HepG2 (cell line): ENCODE data around the gene OR7G3. TPM values are rescaled to one million over a fixed set of nuclear protein-coding genes. Genes with fewer than 3 reads are reported as not detected.

ENCODE experiments used
- ARHGAP35 ChIP-seq: sonication (generic); formaldehyde crosslinking; IDR thresholded peaks from 2 replicates; pipeline ENCODE4 v1.9.0; 2022; ENCODE audit warnings: mild to moderate bottlenecking, inconsistent platforms, moderate library complexity, missing genetic modification reagents, borderline replicate concordance
- ATRX ChIP-seq: sonication (generic); formaldehyde crosslinking; IDR thresholded peaks from 2 replicates; pipeline ENCODE4 v1.4.0; 2020; ENCODE audit warnings: missing genetic modification reagents, borderline replicate concordance
- ELF1 ChIP-seq: sonication (generic); formaldehyde crosslinking; IDR thresholded peaks from 2 replicates; pipeline ENCODE4 v1.4.0; 2020; ENCODE audit warnings: missing genetic modification reagents
- ETV6 ChIP-seq: sonication (generic); formaldehyde crosslinking; conservative IDR thresholded peaks from 2 replicates; pipeline ENCODE4 v1.4.0; 2020; ENCODE audit warnings: missing genetic modification reagents
- HES4 ChIP-seq: sonication (generic); formaldehyde crosslinking; IDR thresholded peaks from 2 replicates; pipeline ENCODE4 v1.9.0; 2021; ENCODE audit warnings: mild to moderate bottlenecking, missing genetic modification reagents, borderline replicate concordance
- HNF4G ChIP-seq, 2 experiments: sonication (generic) in 1 of 2; formaldehyde crosslinking in 1 of 2; IDR thresholded peaks; 2 replicates each; pipeline versions ENCODE4 v1.4.0 to v1.6.1; 2011 to 2020; ENCODE audit warnings: borderline replicate concordance in 2 of 2, low read depth in 2 of 2, mild to moderate bottlenecking in 2 of 2, low read length in 1 of 2, missing genetic modification reagents in 1 of 2, moderate library complexity in 1 of 2
- MEF2D ChIP-seq: sonication (generic); formaldehyde crosslinking; IDR thresholded peaks from 2 replicates; pipeline ENCODE4 v1.5.1; 2020; ENCODE audit warnings: mild to moderate bottlenecking, missing genetic modification reagents
- MXI1 ChIP-seq: IDR thresholded peaks from 3 replicates; pipeline ENCODE4 v1.6.1; 2012; ENCODE audit warnings: low read depth, low read length, inconsistent platforms, borderline replicate concordance
- RBM39 ChIP-seq: fragments of 200-400 bp; formaldehyde crosslinking; IDR thresholded peaks from one replicate; pipeline ENCODE4 v1.6.1; 2018; ENCODE audit warnings: antibody characterized with exemption, mild to moderate bottlenecking, low read depth, low read length; ENCODE audit not compliant: poor library complexity, severe bottlenecking
- SAP130 ChIP-seq: IDR thresholded peaks from 2 replicates; pipeline ENCODE4 v1.6.1; 2016; ENCODE audit warnings: low read depth
- SKI ChIP-seq: fragments of 450-650 bp; IDR thresholded peaks from one replicate; pipeline ENCODE4 v1.6.1; 2018; ENCODE audit warnings: mild to moderate bottlenecking; ENCODE audit not compliant: partially characterized antibody
- SNAPC2 ChIP-seq: sonication (generic); formaldehyde crosslinking; IDR thresholded peaks from 2 replicates; pipeline ENCODE4 v1.8.1; 2022; ENCODE audit warnings: mild to moderate bottlenecking, missing genetic modification reagents
- ZBTB8A ChIP-seq: sonication (generic); formaldehyde crosslinking; IDR thresholded peaks from 2 replicates; pipeline ENCODE4 v1.4.0; 2020; ENCODE audit warnings: mild to moderate bottlenecking, low read depth, missing genetic modification reagents, borderline replicate concordance
- ZNF143 ChIP-seq: sonication (generic); formaldehyde crosslinking; IDR thresholded peaks from 2 replicates; pipeline ENCODE4 v1.4.0; 2020; ENCODE audit warnings: missing genetic modification reagents
- ZNF343 ChIP-seq: sonication (generic); formaldehyde crosslinking; IDR thresholded peaks from 2 replicates; pipeline ENCODE4 v1.4.0; 2020; ENCODE audit warnings: mild to moderate bottlenecking, missing genetic modification reagents
- ZNF510 ChIP-seq: sonication (generic); formaldehyde crosslinking; IDR thresholded peaks from 2 replicates; pipeline ENCODE4 v1.4.0; 2020; ENCODE audit warnings: low read depth, mild to moderate bottlenecking, missing genetic modification reagents
- ZNF564 ChIP-seq: sonication (generic); formaldehyde crosslinking; IDR thresholded peaks from 2 replicates; pipeline ENCODE4 v1.8.1; 2023; ENCODE audit warnings: mild to moderate bottlenecking, missing genetic modification reagents
- ZNF777 ChIP-seq: sonication (generic); formaldehyde crosslinking; IDR thresholded peaks from 2 replicates; pipeline ENCODE4 v1.4.0; 2020; ENCODE audit warnings: missing genetic modification reagents
- polyA plus RNA-seq, 8 experiments: library from polyadenylated mRNA; depleted of rRNA in 3 of 8; stranded (reverse) in 7 of 8; unstranded in 1 of 8; fragments of >200 nt; fragmentation: Illumina TruSeq in 4 of 8; extraction: Trizol in 4 of 8; gene quantifications; 2 replicates each; pipeline versions ENCODE4 v1.2.1 to v1.2.3, GENCODE V29; 2011 to 2016; ENCODE audit warnings: low read depth in 4 of 8, missing spikeins in 1 of 8, mixed read lengths in 1 of 8; ENCODE audit not compliant: insufficient read depth in 1 of 8
- total RNA-seq, 5 experiments: library from RNA; depleted of rRNA; stranded (reverse); fragments of >200 nt; fragmentation: Illumina TruSeq; extraction: Trizol; gene quantifications; 2 replicates each; pipeline ENCODE4 v1.2.3, GENCODE V29; 2016; ENCODE audit warnings: low read depth in 1 of 5
- TF ChIP-seq, protein P1 (sequence below), 2 experiments: sonication (generic) in 1 of 2; formaldehyde crosslinking in 1 of 2; IDR thresholded peaks; 2 replicates each; pipeline versions ENCODE4 v1.5.1 to v1.6.1; 2011 to 2020; ENCODE audit warnings: borderline replicate concordance in 1 of 2, low read depth in 1 of 2, low read length in 1 of 2, mild to moderate bottlenecking in 1 of 2, missing genetic modification reagents in 1 of 2, moderate library complexity in 1 of 2
- TF ChIP-seq, protein P2 (sequence below): sonication (generic); formaldehyde crosslinking; IDR thresholded peaks from 2 replicates; pipeline ENCODE4 v1.4.0; 2020; ENCODE audit warnings: mild to moderate bottlenecking, missing genetic modification reagents

Gene OR7G3
- total and polyA plus RNA-seq, 2 of the 13 experiments (the other 11 are each of a cell fraction or from before 2014, with no cell fraction given) = not detected

GRCh38 chr19:9140159-9140874 is 13.6 kb upstream of the OR7G3 start, which contains the start of gene ZNF317 (continued):
- TF ChIP-seq, protein P1, sequence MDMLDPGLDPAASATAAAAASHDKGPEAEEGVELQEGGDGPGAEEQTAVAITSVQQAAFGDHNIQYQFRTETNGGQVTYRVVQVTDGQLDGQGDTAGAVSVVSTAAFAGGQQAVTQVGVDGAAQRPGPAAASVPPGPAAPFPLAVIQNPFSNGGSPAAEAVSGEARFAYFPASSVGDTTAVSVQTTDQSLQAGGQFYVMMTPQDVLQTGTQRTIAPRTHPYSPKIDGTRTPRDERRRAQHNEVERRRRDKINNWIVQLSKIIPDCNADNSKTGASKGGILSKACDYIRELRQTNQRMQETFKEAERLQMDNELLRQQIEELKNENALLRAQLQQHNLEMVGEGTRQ (IDR thresholded peaks at IDR 0.05; ENCODE audit: low read depth, low read length) = no peak
- TF ChIP-seq, protein P1 (CRISPR knock-in tag; IDR thresholded peaks at IDR 0.05; ENCODE audit: borderline replicate concordance) = peak; percentile 9; the same call in 1 of the 2 replicates
- TF ChIP-seq HNF4G (IDR thresholded peaks at IDR 0.05; ENCODE audit: borderline replicate concordance, low read depth, low read length) = no peak
- peak; percentile 44; the same call in 1 of the 2 replicates for TF ChIP-seq HNF4G (CRISPR knock-in tag; IDR thresholded peaks at IDR 0.05; ENCODE audit: borderline replicate concordance, low read depth)
- TF ChIP-seq ARHGAP35 (CRISPR knock-in tag) = peak; percentile 35; the same call in 1 of the 2 replicates
- TF ChIP-seq MEF2D (CRISPR knock-in tag) = peak; percentile 66
- 0 out of 2 replicates have a peak, but pooled peaks have one; percentile 39 for TF ChIP-seq ZNF343
- TF ChIP-seq ETV6 (CRISPR knock-in tag) = 0 out of 2 replicates have a peak, but pooled peaks have one; percentile 17
- TF ChIP-seq ZBTB8A (CRISPR knock-in tag) = no peak
- TF ChIP-seq SNAPC2 = no peak
- TF ChIP-seq ATRX = no peak
- peak; percentile 98 for TF ChIP-seq ZNF143 (CRISPR knock-in tag)
- peak; percentile 100 for TF ChIP-seq ELF1
- no peak for TF ChIP-seq ZNF510 (CRISPR knock-in tag)
- TF ChIP-seq SAP130 = peak; percentile 88
- no peak for TF ChIP-seq ZNF777 (CRISPR knock-in tag)
- TF ChIP-seq HES4 = peak; percentile 87
- TF ChIP-seq RBM39 = peak; percentile 64
- TF ChIP-seq SKI = peak; percentile 9
- TF ChIP-seq ZNF564 (CRISPR knock-in tag) = 0 out of 2 replicates have a peak, but pooled peaks have one; percentile 31
- TF ChIP-seq, protein P2, sequence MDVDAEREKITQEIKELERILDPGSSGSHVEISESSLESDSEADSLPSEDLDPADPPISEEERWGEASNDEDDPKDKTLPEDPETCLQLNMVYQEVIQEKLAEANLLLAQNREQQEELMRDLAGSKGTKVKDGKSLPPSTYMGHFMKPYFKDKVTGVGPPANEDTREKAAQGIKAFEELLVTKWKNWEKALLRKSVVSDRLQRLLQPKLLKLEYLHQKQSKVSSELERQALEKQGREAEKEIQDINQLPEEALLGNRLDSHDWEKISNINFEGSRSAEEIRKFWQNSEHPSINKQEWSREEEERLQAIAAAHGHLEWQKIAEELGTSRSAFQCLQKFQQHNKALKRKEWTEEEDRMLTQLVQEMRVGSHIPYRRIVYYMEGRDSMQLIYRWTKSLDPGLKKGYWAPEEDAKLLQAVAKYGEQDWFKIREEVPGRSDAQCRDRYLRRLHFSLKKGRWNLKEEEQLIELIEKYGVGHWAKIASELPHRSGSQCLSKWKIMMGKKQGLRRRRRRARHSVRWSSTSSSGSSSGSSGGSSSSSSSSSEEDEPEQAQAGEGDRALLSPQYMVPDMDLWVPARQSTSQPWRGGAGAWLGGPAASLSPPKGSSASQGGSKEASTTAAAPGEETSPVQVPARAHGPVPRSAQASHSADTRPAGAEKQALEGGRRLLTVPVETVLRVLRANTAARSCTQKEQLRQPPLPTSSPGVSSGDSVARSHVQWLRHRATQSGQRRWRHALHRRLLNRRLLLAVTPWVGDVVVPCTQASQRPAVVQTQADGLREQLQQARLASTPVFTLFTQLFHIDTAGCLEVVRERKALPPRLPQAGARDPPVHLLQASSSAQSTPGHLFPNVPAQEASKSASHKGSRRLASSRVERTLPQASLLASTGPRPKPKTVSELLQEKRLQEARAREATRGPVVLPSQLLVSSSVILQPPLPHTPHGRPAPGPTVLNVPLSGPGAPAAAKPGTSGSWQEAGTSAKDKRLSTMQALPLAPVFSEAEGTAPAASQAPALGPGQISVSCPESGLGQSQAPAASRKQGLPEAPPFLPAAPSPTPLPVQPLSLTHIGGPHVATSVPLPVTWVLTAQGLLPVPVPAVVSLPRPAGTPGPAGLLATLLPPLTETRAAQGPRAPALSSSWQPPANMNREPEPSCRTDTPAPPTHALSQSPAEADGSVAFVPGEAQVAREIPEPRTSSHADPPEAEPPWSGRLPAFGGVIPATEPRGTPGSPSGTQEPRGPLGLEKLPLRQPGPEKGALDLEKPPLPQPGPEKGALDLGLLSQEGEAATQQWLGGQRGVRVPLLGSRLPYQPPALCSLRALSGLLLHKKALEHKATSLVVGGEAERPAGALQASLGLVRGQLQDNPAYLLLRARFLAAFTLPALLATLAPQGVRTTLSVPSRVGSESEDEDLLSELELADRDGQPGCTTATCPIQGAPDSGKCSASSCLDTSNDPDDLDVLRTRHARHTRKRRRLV (CRISPR knock-in tag) = peak; percentile 78; the same call in 1 of the 2 replicates
- TF ChIP-seq MXI1 = peak; percentile 88; the same call in 2 of the 3 replicates
